ENCODE results near the gene LYPD6B. TPM values are rescaled to one million over a fixed set of nuclear protein-coding genes. Genes with fewer than 3 reads are reported as not detected.

LYPD6B gene
- total RNA-seq, 4 donors from 2014 or later, result 70.2 to 96.6 (median 74.2) TPM

DNA sequence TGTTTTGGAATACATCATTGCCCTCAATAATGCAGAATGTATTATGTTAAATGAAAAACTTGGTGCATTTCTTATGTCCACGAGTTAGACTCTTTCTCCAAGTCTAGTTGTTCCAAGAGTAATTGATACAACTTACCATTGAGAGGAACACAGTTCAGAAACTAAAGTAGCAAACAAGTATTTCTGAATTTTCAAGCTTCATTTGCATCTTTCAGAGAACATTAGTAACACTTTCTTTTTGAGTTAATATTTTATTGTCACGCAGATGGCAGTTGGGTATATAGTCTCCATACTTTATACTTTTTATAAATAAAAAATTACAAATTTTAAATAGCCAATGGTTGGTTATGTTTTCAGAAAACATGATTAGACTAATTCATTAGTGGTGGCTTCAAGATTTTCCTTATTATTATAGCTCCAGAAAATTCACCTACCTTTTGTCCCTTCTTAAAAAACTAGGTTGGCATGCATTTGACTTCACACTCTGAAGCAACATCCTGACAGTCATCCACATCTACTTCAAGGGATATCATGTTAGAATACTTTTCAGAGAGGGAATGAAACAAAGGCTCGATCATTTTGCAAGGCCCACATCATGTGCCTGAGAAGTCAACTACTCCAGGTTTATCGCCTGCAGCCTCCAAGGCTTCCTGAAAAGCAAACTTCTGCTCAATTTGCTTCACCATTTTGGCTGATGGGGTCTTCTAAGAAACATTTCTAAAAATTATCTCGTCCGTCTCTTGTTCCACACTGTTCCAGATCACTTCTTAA is 29.9 kb downstream of the LYPD6B start:
- DNase-seq (ENCODE audit: low spot score in 2 of 2), result no peak
- intact Hi-C loops (cut with DNase I; ENCODE audit: low total_unique reads), result no loop called here
- WGBS, 2 donors, result 80 to 91% methylated on average over 6 of the region's 6 CpGs
- H3K4me3 ChIP-seq (ENCODE audit: low read depth, poor library complexity, severe bottlenecking), result no peak overlapping the region
- TF ChIP-seq POLR2A (IDR thresholded peaks at IDR 0.05), result no peak
- TF ChIP-seq, protein P1, sequence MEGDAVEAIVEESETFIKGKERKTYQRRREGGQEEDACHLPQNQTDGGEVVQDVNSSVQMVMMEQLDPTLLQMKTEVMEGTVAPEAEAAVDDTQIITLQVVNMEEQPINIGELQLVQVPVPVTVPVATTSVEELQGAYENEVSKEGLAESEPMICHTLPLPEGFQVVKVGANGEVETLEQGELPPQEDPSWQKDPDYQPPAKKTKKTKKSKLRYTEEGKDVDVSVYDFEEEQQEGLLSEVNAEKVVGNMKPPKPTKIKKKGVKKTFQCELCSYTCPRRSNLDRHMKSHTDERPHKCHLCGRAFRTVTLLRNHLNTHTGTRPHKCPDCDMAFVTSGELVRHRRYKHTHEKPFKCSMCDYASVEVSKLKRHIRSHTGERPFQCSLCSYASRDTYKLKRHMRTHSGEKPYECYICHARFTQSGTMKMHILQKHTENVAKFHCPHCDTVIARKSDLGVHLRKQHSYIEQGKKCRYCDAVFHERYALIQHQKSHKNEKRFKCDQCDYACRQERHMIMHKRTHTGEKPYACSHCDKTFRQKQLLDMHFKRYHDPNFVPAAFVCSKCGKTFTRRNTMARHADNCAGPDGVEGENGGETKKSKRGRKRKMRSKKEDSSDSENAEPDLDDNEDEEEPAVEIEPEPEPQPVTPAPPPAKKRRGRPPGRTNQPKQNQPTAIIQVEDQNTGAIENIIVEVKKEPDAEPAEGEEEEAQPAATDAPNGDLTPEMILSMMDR (IDR thresholded peaks at IDR 0.05), result no peak

DNA sequence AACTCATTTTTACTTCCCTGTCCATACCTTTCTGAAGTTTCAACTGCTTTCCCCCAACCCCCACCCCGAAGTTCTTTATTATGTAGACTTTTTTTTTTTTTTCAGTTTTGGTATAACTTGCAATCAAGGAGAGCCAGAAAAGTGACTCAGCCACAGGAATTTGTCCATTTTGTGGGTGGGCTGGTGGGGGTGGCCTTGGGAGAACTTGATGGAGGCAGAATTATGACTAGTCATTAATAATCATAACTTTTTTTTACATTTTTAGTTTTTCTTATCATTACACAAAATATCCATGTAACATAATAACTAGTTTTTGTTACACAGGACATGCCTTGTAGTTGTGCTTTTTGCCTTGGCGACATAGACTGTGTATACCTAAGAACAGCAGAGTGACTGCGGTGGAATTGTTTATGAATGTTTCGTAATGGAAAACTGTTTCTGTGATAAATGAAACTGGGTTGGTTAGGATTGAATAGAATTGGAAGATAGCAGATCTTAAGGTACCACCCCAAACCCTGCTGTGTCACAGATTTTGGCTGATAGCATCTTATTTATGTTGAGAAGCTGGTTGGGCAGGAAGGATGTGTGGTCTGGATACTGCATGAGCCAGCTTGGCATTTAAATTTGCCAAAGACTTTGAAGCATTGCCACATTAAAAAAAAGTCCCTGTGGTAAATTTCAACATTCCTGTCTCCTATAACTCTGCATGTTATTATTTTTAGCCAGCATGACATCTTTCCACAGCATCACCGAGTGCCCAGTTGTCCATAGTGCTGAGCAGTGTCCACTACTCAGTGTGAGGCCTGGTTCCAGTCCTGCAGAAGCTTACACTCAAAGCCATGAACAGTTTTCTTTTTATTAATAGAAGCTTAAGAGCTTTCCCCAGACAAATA is 30.7 kb downstream of the LYPD6B start:
- DNase-seq (ENCODE audit: low spot score in 2 of 2), result peak in 1 of 2 donors; percentile 53
- WGBS, 2 donors, result 30 to 46% methylated on average over 5 of the region's 5 CpGs
- intact Hi-C loops (cut with DNase I; ENCODE audit: low total_unique reads), result no loop called here
- H3K4me3 ChIP-seq (ENCODE audit: low read depth, poor library complexity, severe bottlenecking), result no peak overlapping the region
- TF ChIP-seq, protein P1 (IDR thresholded peaks at IDR 0.05), result no peak
- no peak for TF ChIP-seq POLR2A (IDR thresholded peaks at IDR 0.05)

DNA sequence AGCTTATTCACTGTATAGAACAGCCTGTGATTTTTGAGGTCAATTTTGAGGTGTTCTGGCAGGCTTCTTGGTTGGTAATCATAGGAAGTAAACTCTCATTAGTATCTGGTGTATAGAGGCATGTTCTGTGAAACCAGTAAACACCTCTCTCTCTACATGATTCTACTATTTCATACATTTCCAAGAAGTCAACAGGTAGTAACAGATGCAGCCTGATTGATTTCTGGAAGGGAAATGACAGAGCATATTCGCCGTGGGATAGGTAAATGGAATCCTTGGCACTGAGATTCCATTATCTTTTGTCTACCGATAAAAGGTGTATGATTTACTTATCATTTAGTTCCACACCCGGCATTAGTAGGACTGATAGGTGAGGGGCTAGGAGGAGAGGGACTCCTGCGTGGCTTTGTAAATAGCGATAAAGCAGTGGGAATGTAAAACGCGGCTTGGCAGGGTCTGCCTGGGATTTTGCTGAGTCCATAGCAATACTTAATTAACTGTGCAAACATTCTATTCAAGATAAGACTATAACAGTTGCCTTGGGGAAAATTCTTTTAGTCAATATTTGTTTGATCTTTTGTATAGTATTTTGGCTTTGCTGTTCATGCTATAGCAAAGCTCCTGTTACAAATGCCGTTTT is 32.3 kb downstream of the LYPD6B start:
- DNase-seq (ENCODE audit: low spot score in 2 of 2), result no peak
- intact Hi-C loops (cut with DNase I; ENCODE audit: low total_unique reads), result no loop called here
- WGBS, 2 donors, result 42 to 50% methylated on average over 9 of the region's 9 CpGs
- TF ChIP-seq POLR2A (IDR thresholded peaks at IDR 0.05), result no peak
- TF ChIP-seq, protein P1 (IDR thresholded peaks at IDR 0.05), result no peak
- H3K4me3 ChIP-seq (ENCODE audit: low read depth, poor library complexity, severe bottlenecking), result no peak overlapping the region

DNA sequence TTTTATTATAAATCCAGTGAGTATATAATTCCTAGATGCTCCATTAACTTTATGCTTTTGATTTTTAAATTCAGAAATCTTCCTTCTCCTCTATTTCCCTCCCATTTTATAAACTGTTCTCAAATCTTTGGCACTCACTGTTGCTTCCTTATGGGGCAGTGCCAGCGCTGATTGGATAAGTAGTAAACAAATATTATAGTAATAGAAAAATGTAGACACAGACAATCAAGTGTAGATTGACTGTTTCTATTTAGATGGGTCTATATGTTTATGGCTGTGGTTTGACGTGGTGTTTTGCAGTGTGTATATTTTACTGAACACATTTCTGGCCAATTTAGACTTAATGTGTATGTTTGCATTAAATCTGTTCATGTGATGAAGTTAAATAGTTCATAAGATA is 36.6 kb downstream of the LYPD6B start:
- intact Hi-C loops (cut with DNase I; ENCODE audit: low total_unique reads), result no loop called here
- no peak for DNase-seq (ENCODE audit: low spot score in 2 of 2)
- H3K4me3 ChIP-seq (ENCODE audit: low read depth, poor library complexity, severe bottlenecking), result no peak overlapping the region
- TF ChIP-seq POLR2A (IDR thresholded peaks at IDR 0.05), result no peak
- TF ChIP-seq, protein P1 (IDR thresholded peaks at IDR 0.05), result no peak
- 67 to 71% methylated on average over 2 of the region's 2 CpGs for WGBS, 2 donors

DNA sequence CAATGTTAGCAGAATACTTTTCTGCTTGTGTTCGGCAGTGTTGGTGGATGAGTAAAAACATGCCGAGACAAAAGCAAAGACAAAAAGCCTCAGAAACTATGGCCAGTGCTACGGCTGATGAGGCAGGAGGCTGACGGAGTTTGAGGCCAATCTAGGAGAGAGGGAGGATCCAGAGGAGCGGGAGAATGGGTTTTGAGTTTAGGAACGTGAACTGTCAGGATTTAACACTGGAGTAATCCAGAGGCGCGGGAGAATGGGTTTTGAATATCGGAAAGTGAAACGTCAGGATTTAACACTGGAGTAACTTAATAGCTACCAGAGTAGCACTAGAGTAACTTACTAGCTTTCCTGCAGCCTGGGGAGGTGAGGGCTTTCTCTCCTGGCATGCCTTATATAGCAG is 37.4 kb downstream of the LYPD6B start:
- no peak for DNase-seq (ENCODE audit: low spot score in 2 of 2)
- 59 to 63% methylated on average over 10 of the region's 10 CpGs for WGBS, 2 donors
- H3K4me3 ChIP-seq (ENCODE audit: low read depth, poor library complexity, severe bottlenecking), result no peak overlapping the region
- TF ChIP-seq, protein P1 (IDR thresholded peaks at IDR 0.05), result no peak
- no peak for TF ChIP-seq POLR2A (IDR thresholded peaks at IDR 0.05)
- intact Hi-C loops (cut with DNase I; ENCODE audit: low total_unique reads), result no loop called here

Measured in lower leg skin (tissue), 4 donors.